GM12864 (cell line): ENCODE data around the gene FBRS.

Experiments
- DNase-seq: peaks from one replicate; pipeline ENCODE4 v3.0.0-alpha.2; 2011; ENCODE audit warnings: low read depth
- H3K4me3 ChIP-seq: 2 replicates; pipeline ENCODE4 v1.5.1; 2011; ENCODE audit warnings: mild to moderate bottlenecking, low read depth, low read length, control low read depth
- TF ChIP-seq, protein P1 (sequence below): IDR thresholded peaks from 2 replicates; pipeline ENCODE4 v1.5.1; 2011; ENCODE audit warnings: low read depth, mild to moderate bottlenecking, moderate library complexity, low read length, control low read depth, inconsistent platforms; ENCODE audit errors: missing control alignments

The FBRS gene

DNA sequence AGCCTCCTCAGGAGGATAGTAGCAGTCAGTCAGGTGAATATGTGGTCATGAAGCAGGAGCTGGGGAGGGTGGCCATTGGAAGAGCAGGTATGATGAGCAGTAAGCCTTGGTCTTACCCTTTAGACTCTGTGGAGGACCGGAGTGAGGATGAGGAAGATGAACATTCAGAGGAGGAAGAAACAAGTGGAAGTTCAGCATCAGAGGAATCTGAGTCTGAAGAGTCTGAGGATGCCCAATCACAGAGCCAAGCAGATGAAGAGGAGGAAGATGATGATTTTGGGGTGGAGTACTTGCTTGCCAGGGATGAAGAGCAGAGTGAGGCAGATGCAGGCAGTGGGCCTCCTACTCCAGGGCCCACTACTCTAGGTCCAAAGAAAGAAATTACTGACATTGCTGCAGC lies 53.5 kb downstream of the FBRS start:
- TF ChIP-seq, protein P1, sequence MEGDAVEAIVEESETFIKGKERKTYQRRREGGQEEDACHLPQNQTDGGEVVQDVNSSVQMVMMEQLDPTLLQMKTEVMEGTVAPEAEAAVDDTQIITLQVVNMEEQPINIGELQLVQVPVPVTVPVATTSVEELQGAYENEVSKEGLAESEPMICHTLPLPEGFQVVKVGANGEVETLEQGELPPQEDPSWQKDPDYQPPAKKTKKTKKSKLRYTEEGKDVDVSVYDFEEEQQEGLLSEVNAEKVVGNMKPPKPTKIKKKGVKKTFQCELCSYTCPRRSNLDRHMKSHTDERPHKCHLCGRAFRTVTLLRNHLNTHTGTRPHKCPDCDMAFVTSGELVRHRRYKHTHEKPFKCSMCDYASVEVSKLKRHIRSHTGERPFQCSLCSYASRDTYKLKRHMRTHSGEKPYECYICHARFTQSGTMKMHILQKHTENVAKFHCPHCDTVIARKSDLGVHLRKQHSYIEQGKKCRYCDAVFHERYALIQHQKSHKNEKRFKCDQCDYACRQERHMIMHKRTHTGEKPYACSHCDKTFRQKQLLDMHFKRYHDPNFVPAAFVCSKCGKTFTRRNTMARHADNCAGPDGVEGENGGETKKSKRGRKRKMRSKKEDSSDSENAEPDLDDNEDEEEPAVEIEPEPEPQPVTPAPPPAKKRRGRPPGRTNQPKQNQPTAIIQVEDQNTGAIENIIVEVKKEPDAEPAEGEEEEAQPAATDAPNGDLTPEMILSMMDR, result no peak
- DNase-seq, result no peak

DNA sequence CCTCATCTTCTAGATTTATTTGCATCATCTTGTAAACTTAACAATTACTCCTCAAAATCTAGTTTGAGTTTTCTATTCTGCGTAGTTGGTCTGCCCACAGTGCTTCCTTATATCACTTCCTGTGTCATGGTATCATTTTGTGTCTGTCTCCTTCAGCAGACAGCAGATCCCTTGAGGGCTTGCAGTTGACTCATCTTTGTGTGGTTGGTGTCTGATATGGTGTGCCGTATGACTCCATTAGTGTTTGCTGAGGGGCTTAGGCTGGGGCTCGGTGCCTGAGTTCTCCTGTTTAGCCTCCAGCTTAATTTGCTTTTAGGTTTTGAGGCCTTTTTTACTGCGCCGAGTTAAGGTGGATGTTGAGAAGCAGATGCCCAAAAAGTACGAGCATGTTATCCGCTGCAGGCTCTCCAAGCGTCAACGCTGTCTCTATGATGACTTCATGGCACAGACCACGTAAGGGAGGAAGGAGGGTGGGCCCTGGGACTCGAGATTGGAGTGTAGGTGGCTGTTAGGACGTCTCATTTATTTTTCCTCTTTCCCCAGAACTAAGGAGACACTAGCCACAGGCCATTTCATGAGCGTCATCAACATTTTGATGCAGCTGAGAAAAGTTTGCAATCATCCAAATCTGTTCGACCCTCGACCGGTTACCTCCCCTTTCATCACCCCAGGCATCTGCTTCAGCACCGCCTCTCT lies 57.7 kb downstream of the FBRS start:
- H3K4me3 ChIP-seq, result no peak overlapping the region
- TF ChIP-seq, protein P1, result no peak
- DNase-seq, result no peak

More for the DNA sequence above, 53.5 kb downstream of the FBRS start:
- no peak overlapping the region for H3K4me3 ChIP-seq

DNA sequence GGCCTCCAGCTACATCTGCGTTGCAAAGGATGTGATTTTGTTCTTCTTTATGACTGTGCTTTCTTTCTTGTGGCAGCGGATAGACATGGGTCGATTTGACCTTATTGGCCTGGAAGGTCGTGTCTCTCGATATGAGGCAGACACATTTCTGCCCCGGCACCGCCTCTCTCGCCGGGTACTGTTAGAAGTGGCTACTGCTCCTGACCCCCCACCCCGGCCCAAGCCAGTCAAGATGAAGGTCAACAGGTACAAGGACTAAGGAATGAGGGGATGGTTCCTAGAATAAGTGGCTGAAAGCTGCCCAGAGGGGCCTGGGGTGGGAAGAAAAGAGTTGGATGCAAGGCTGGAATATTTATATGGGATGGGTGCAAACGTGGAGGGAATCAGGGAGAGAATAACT lies 61.9 kb downstream of the FBRS start:
- H3K4me3 ChIP-seq, result no peak overlapping the region
- no peak for DNase-seq
- TF ChIP-seq, protein P1, result no peak
